22Rv1 (cell line): ENCODE results near the gene GPR61.

ENCODE experiments used
- H3K27ac ChIP-seq: fragments of 450-650 bp; 2 replicates; pipeline ENCODE4 v1.5.1; 2017
- CTCF ChIP-seq: fragments of 450-650 bp; IDR thresholded peaks from 2 replicates; pipeline ENCODE4 v1.5.1; 2017; ENCODE audit warnings: mild to moderate bottlenecking
- ZFX ChIP-seq: fragments of 450-650 bp; IDR thresholded peaks from 2 replicates; pipeline ENCODE4 v1.6.1; 2017; ENCODE audit warnings: antibody characterized with exemption, borderline replicate concordance

GPR61 gene

DNA sequence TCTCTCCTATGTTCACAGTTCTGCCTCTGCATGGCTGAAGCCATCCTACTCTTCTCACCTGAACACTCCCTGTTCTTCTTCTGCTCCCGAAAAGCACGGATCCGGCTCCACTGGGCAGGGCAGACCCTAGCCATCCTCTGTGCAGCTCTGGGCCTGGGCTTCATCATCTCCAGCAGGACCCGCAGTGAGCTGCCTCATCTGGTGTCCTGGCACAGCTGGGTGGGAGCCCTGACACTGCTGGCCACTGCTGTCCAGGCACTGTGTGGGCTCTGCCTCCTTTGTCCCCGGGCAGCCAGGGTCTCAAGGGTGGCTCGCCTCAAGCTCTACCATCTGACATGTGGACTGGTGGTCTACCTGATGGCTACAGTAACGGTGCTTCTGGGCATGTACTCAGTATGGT lies 43.9 kb upstream of the GPR61 start:
- H3K27ac ChIP-seq = no peak overlapping the region
- no peak for TF ChIP-seq ZFX
- TF ChIP-seq CTCF = no peak

GRCh38 chr1:109497449-109498160 lies 42.1 kb upstream of the GPR61 start:
- no peak overlapping the region for H3K27ac ChIP-seq
- TF ChIP-seq ZFX (no peak), CTCF (no peak)

DNA sequence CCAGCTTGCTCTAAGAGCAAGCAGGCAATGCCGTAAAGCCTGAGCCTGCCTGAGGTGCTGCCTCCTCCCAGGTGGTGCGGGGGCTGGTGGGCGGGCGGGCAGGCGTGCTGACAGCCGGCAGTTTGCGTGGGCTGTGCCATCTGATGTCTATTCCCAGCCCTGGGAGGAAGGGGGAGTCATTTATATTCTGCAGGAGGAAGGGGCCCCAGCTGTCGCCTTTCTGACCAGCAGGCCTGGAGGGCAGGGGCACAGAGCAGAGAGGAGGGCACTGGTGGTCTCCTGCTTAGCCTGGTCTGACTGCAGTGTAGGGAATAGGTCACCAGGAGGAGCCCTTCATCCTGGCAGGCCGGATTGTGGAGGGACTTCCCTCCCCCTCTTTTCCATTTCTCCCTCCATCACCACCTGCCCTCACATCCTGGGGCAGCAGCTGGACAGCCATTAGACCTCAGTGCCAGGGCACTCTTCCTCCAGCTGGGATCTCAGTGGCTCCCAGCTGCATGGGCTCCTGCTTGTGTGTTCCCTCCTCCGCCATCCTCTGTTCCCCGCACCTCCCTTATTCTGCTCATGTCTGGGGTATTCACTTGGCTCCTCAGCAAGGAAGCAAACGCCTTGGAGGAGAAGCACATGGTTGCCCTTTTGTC lies 41.4 kb upstream of the GPR61 start:
- no peak overlapping the region for H3K27ac ChIP-seq
- TF ChIP-seq CTCF = peak; percentile 48
- TF ChIP-seq ZFX = no peak

DNA sequence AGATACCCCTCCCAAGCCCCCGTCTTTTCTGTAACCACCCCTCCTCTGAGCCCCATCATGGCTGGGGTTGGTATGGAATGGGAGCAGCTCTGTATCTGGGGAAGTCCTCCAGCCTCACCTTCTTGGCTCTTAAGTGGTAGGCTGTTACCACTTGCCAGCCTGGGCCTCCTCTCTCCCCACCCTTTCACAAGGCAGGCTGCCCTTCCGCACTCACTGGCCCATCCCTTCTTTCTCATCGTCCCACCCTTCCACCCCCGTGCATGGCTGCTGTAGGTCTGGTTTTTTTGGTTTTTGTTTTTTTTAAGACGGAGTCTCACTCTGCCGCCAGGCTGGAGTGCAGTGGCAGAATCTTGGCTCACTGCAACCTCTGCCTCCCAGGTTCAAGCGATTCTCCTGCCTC lies 40.6 kb upstream of the GPR61 start:
- H3K27ac ChIP-seq = no peak overlapping the region

GRCh38 chr1:109499661-109500536 lies 39.8 kb upstream of the GPR61 start:
- no peak overlapping the region for H3K27ac ChIP-seq
- peak; percentile 68 for TF ChIP-seq CTCF
- no peak for TF ChIP-seq ZFX

More for the DNA sequence above, 40.6 kb upstream of the GPR61 start:
- no peak for TF ChIP-seq ZFX
- no peak for TF ChIP-seq CTCF

- TF ChIP-seq CTCF = no peak
- TF ChIP-seq ZFX = no peak
- H3K27ac ChIP-seq = no peak overlapping the region
Measured at GRCh38 chr1:109500941-109501381, 38.7 kb upstream of the GPR61 start.
